Middle frontal gyrus (tissue), 1 donor: ENCODE measurements around the gene TOPORS.

Source experiments
- DNase-seq: peaks from one replicate; pipeline ENCODE4 v3.0.0-alpha.2; 2015; ENCODE audit warnings: low spot score; ENCODE audit errors: extremely low spot score

The TOPORS gene

GRCh38 chr9:32503008-32503407 is 49.4 kb downstream of the TOPORS start:
- DNase-seq, result no peak

- DNase-seq, result no peak
Observed at GRCh38 chr9:32502464-32502863, 49.9 kb downstream of the TOPORS start.

GRCh38 chr9:32501868-32502267 is 50.5 kb downstream of the TOPORS start:
- no peak for DNase-seq

GRCh38 chr9:32500768-32501167 is 51.6 kb downstream of the TOPORS start:
- no peak for DNase-seq

GRCh38 chr9:32497921-32498320 is 54.5 kb downstream of the TOPORS start:
- no peak for DNase-seq

- no peak for DNase-seq
Observed at GRCh38 chr9:32490601-32491000, 61.8 kb downstream of the TOPORS start.
